H9 (cell line): ENCODE measurements around the gene TNFAIP6. TPM values are rescaled to one million over a fixed set of nuclear protein-coding genes. Genes with fewer than 3 reads are reported as not detected.

Experiments
- DNase-seq: peaks from one replicate; pipeline ENCODE4 v3.0.0-alpha.2; 2017
- H2AFZ ChIP-seq: one replicate; pipeline ENCODE4 v1.6.1; 2013; ENCODE audit warnings: mild to moderate bottlenecking, low read length, control low read depth, moderate library complexity
- H2AK5ac ChIP-seq: 2 replicates; pipeline ENCODE4 v1.6.1; 2013; ENCODE audit warnings: low read length, control low read depth, mixed read lengths; ENCODE audit not compliant: insufficient read length
- H2BK120ac ChIP-seq: one replicate; pipeline ENCODE4 v1.6.1; 2013; ENCODE audit warnings: low read depth, mild to moderate bottlenecking, low read length, control low read depth, inconsistent platforms; ENCODE audit not compliant: poor library complexity, severe bottlenecking
- H2BK12ac ChIP-seq: 2 replicates; pipeline ENCODE4 v1.6.1; 2013; ENCODE audit warnings: low read length, control low read depth, mixed read lengths, low read depth; ENCODE audit not compliant: insufficient read length
- H2BK15ac ChIP-seq: 2 replicates; pipeline ENCODE4 v1.6.1; 2013; ENCODE audit warnings: low read depth, low read length, control low read depth
- H2BK20ac ChIP-seq: one replicate; pipeline ENCODE4 v1.6.1; 2013; ENCODE audit warnings: low read depth, mild to moderate bottlenecking, low read length, control low read depth, inconsistent platforms; ENCODE audit not compliant: poor library complexity, severe bottlenecking
- H2BK5ac ChIP-seq: 2 replicates; pipeline ENCODE4 v1.6.1; 2013; ENCODE audit warnings: low read length, control low read depth, mixed read lengths; ENCODE audit not compliant: insufficient read length
- H3K14ac ChIP-seq: 2 replicates; pipeline ENCODE4 v1.6.1; 2013; ENCODE audit warnings: low read length, control low read depth; ENCODE audit not compliant: insufficient read depth
- H3K18ac ChIP-seq: 2 replicates; pipeline ENCODE4 v1.6.1; 2013; ENCODE audit warnings: low read depth, mild to moderate bottlenecking, mixed read lengths, low read length, control low read depth; ENCODE audit not compliant: insufficient read length
- H3K23ac ChIP-seq: 2 replicates; pipeline ENCODE4 v1.6.1; 2013; ENCODE audit warnings: low read length, control low read depth, mixed read lengths, low read depth; ENCODE audit not compliant: insufficient read length
- H3K23me2 ChIP-seq: 2 replicates; pipeline ENCODE4 v1.6.1; 2013; ENCODE audit warnings: low read depth, mild to moderate bottlenecking, mixed read lengths, low read length, control low read depth; ENCODE audit not compliant: insufficient read length, poor library complexity, severe bottlenecking
- H3K27ac ChIP-seq: 2 replicates; pipeline ENCODE4 v1.5.1; 2013; ENCODE audit warnings: low read length, control low read depth, mixed read lengths, low read depth; ENCODE audit not compliant: insufficient read length
- H3K27me3 ChIP-seq: 2 replicates; pipeline ENCODE4 v1.6.1; 2013; ENCODE audit warnings: low read length, control low read depth, inconsistent platforms; ENCODE audit not compliant: insufficient read depth
- H3K4ac ChIP-seq: 2 replicates; pipeline ENCODE4 v1.6.1; 2013; ENCODE audit warnings: low read depth, mild to moderate bottlenecking, control low read depth, inconsistent platforms, low read length, moderate library complexity
- H3K4me1 ChIP-seq: 2 replicates; pipeline ENCODE4 v1.6.1; 2013; ENCODE audit warnings: low read length, control low read depth, inconsistent platforms; ENCODE audit not compliant: insufficient read depth
- H3K4me2 ChIP-seq: 2 replicates; pipeline ENCODE4 v1.6.1; 2013; ENCODE audit warnings: low read length, control low read depth, mixed read lengths; ENCODE audit not compliant: insufficient read length, insufficient read depth
- H3K56ac ChIP-seq: 2 replicates; pipeline ENCODE4 v1.6.1; 2013; ENCODE audit warnings: low read depth, mild to moderate bottlenecking, mixed read lengths, low read length, control low read depth; ENCODE audit not compliant: insufficient read length
- H3K79me1 ChIP-seq: 2 replicates; pipeline ENCODE4 v1.6.1; 2013; ENCODE audit warnings: low read depth, mild to moderate bottlenecking, moderate library complexity, low read length, control low read depth, inconsistent platforms; ENCODE audit not compliant: insufficient read depth, poor library complexity, severe bottlenecking
- H3K79me2 ChIP-seq: 2 replicates; pipeline ENCODE4 v1.6.1; 2013; ENCODE audit warnings: low read length, control low read depth, inconsistent platforms; ENCODE audit not compliant: insufficient read depth
- H3K9ac ChIP-seq: 2 replicates; pipeline ENCODE4 v1.6.1; 2013; ENCODE audit warnings: low read length, control low read depth, mixed read lengths; ENCODE audit not compliant: insufficient read length; ENCODE audit errors: extremely low read depth
- H3K9me3 ChIP-seq: one replicate; pipeline ENCODE4 v1.6.1; 2013; ENCODE audit warnings: low read depth, low read length, inconsistent platforms; ENCODE audit not compliant: control insufficient read depth
- H3T11ph ChIP-seq: one replicate; pipeline ENCODE4 v1.6.1; 2013; ENCODE audit warnings: mild to moderate bottlenecking, low read length, control low read depth, inconsistent platforms
- H4K20me1 ChIP-seq: one replicate; pipeline ENCODE4 v1.6.1; 2013; ENCODE audit not compliant: control insufficient read depth, insufficient read length, insufficient read depth
- H4K5ac ChIP-seq: 2 replicates; pipeline ENCODE4 v1.6.1; 2013; ENCODE audit warnings: low read depth, mild to moderate bottlenecking, mixed read lengths, low read length, control low read depth; ENCODE audit not compliant: insufficient read length
- H4K8ac ChIP-seq: replicated peaks from 2 replicates; pipeline ENCODE4 v1.6.1; 2013; ENCODE audit warnings: low read length, control low read depth, mixed read lengths, low read depth; ENCODE audit not compliant: insufficient read length
- H4K91ac ChIP-seq: 2 replicates; pipeline ENCODE4 v1.6.1; 2013; ENCODE audit warnings: low read depth, mild to moderate bottlenecking, moderate library complexity, mixed read lengths, low read length, control low read depth; ENCODE audit not compliant: insufficient read length
- H3K27ac Mint-ChIP-seq, 3 experiments: 2 replicates in 2 of 3; 3 replicates in 1 of 3; pipeline ENCODE4 v1.8.0; 2020 to 2021; ENCODE audit warnings: mixed read lengths in 3 of 3, mild to moderate bottlenecking in 1 of 3, moderate library complexity in 1 of 3
- H3K27me3 Mint-ChIP-seq: 2 replicates; pipeline ENCODE4 v1.8.0; 2021; ENCODE audit warnings: low read depth, mild to moderate bottlenecking, moderate library complexity, mixed read lengths
- H3K36me3 Mint-ChIP-seq, 3 experiments: 2 replicates in 2 of 3; 3 replicates in 1 of 3; pipeline ENCODE4 v1.8.0; 2020 to 2021; ENCODE audit warnings: low read depth in 3 of 3, mixed read lengths in 3 of 3; ENCODE audit not compliant: insufficient read depth in 1 of 3
- H3K4me1 Mint-ChIP-seq, 2 experiments: 2 replicates each; pipeline ENCODE4 v1.8.0; 2020; ENCODE audit warnings: mixed read lengths in 2 of 2
- H3K4me3 Mint-ChIP-seq, 2 experiments: 2 replicates in 1 of 2; 3 replicates in 1 of 2; pipeline ENCODE4 v1.8.0; 2020 to 2021; ENCODE audit warnings: mild to moderate bottlenecking in 2 of 2, mixed read lengths in 2 of 2, moderate library complexity in 1 of 2
- H3K9me3 Mint-ChIP-seq, 2 experiments: 2 replicates in 1 of 2; 3 replicates in 1 of 2; pipeline ENCODE4 v1.8.0; 2020; ENCODE audit warnings: mild to moderate bottlenecking in 2 of 2, mixed read lengths in 2 of 2, moderate library complexity in 1 of 2
- CTCF ChIP-seq: fragments of 200-600 bp; sonication (generic); conservative IDR thresholded peaks from 3 replicates; pipeline ENCODE4 v1.8.0; 2021; ENCODE audit warnings: antibody characterized with exemption, mild to moderate bottlenecking
- WGBS: extraction: QIAGEN DNeasy Blood & Tissue Kit; methylation state at CpG from one replicate; pipeline ENCODE4 v1.1.7; 2013; ENCODE audit warnings: missing lambda C conversion rate, low lambda C conversion rate, mixed read lengths; ENCODE audit not compliant: insufficient read length; ENCODE audit errors: extremely low coverage; 5-methylcytosine and 5-hydroxymethylcytosine counted together
- total RNA-seq: library from RNA; stranded (reverse); gene quantifications from 2 replicates; pipeline ENCODE4 v1.2.1, GENCODE V29; 2021

TNFAIP6 gene
- total RNA-seq, 1 experiment from 2014 or later, result 1.2 TPM

DNA sequence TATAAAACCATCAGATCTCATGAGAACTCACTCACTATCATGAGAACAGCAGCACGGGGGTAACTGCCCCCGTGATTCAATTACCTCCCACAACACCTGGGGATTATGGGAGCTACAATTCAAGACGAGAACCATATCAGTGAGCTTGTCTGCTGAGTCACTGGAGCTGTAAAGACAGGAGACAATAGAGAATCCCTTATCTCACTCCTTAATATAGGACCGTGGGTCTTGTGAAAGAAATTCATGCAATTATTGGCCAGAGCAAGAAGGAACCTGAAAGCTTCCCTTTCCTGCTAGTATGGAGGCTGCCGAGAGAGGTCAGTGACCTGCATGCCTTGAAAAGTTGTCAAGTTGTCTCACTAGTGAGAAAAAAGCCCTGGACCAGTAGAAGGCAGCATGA is 9.5 kb upstream of the TNFAIP6 start:
- TF ChIP-seq CTCF, result no peak
- no peak overlapping the region for H3K27ac ChIP-seq
- H2AK5ac ChIP-seq, result no peak overlapping the region
- no peak overlapping the region for H2BK5ac ChIP-seq
- no peaks in the 10 kb centered on the region for H3K23me2 ChIP-seq
- no peak overlapping the region for H3K56ac ChIP-seq
- no peaks in the 10 kb centered on the region for H3K79me2 ChIP-seq
- H3K4me1 ChIP-seq, result no peaks in the 10 kb centered on the region; the same call in 1 of the 2 replicates
- H4K5ac ChIP-seq, result no peak overlapping the region
- H4K91ac ChIP-seq, result no peak overlapping the region
- Mint-ChIP-seq H3K27ac (no peak overlapping the region), H3K36me3 (peaks cover 0 to 2% (median 0%) of the 10 kb centered on the region in 3 experiments; a peak in 1 of 7 replicates), H3K4me3 (no peak overlapping the region), H3K27me3 (no peaks in the 10 kb centered on the region), H3K9me3 (no peaks in the 10 kb centered on the region; a peak in 2 of 5 replicates), H3K4me1 (peaks cover 7 to 11% of the 10 kb centered on the region in 2 experiments)
- no peak overlapping the region for H3K23ac ChIP-seq
- H2AFZ ChIP-seq, result no peak overlapping the region
- no peak overlapping the region for H3K14ac ChIP-seq
- no peak overlapping the region for H3K9ac ChIP-seq
- H3K9me3 ChIP-seq, result no peaks in the 10 kb centered on the region
- H4K8ac ChIP-seq, result no peak overlapping the region
- DNase-seq, result no peak
- H3T11ph ChIP-seq, result no peak overlapping the region
- H2BK15ac ChIP-seq, result no peak overlapping the region
- no CpG with 5 or more reads among the region's 5 CpGs for WGBS
- no peak overlapping the region for H3K4ac ChIP-seq
- no peak overlapping the region for H2BK12ac ChIP-seq
- no peaks in the 10 kb centered on the region for H3K79me1 ChIP-seq
- no peak overlapping the region for H3K4me2 ChIP-seq
- no peaks in the 10 kb centered on the region for H4K20me1 ChIP-seq
- no peak overlapping the region for H2BK20ac ChIP-seq
- H2BK120ac ChIP-seq, result no peak overlapping the region
- H3K27me3 ChIP-seq, result no peaks in the 10 kb centered on the region; the same call in 1 of the 2 replicates
- H3K18ac ChIP-seq, result no peak overlapping the region
